ENCODE data around the gene MCUB. TPM values are rescaled to one million over a fixed set of nuclear protein-coding genes. Genes with fewer than 3 reads are reported as not detected.
A peak's percentile ranks its signal among the peaks of the same experiment; 100 is the strongest.

Gene MCUB
- total RNA-seq, 2 donors from 2014 or later, result 15.5 to 18.5 TPM

DNA sequence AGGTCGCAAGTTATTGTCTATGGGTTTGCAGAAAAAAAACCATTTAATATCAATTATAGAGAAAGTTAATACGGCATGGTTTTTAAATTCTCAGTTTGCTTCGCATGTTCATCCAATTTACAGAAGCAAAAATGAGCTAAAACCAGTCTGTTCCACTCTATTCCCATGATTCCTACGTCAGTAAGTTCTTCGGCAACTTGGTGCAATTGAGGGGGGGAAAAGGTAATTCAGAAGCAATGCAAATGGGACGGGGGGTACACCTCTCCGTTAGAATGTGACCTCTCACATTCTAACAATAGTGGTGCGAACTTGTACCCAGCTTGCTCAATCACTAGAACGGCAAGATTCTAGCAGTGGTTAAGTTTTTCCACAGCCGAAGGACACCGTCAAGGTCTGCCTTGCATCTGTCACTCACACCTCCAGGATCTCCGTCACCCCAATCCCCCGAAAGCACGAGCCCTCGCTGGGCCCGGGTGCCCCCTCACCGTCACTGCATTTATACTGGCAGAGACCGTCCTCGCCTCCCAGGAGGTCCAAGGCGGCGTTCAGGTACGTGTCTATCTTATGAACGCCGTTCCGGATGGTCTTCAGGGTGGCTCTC lies 169.2 kb downstream of the MCUB start:
- H3K4me3 ChIP-seq, result peak overlapping the region; percentile 71 to 75
- intact Hi-C loops (cut with DNase I), result no loop called here
- peaks cover 6% of the 10 kb centered on the region for H3K4me1 ChIP-seq (replicated peaks)
- TF ChIP-seq CTCF (IDR thresholded peaks at IDR 0.05), result no peak
- no peak for TF ChIP-seq POLR2A (IDR thresholded peaks at IDR 0.05)
- TF ChIP-seq POLR2AphosphoS5 (IDR thresholded peaks at IDR 0.05), result no peak
- WGBS, result 3% methylated on average over 19 of the region's 25 CpGs
- no peaks in the 10 kb centered on the region for H3K36me3 ChIP-seq
- DNase-seq (ENCODE audit: low spot score), result no peak
- no peaks in the 10 kb centered on the region for H3K27me3 ChIP-seq (replicated peaks; ENCODE audit: insufficient read depth)
- no peaks in the 10 kb centered on the region for H3K9me3 ChIP-seq
- peak overlapping the region; percentile 87 for H3K27ac ChIP-seq

DNA sequence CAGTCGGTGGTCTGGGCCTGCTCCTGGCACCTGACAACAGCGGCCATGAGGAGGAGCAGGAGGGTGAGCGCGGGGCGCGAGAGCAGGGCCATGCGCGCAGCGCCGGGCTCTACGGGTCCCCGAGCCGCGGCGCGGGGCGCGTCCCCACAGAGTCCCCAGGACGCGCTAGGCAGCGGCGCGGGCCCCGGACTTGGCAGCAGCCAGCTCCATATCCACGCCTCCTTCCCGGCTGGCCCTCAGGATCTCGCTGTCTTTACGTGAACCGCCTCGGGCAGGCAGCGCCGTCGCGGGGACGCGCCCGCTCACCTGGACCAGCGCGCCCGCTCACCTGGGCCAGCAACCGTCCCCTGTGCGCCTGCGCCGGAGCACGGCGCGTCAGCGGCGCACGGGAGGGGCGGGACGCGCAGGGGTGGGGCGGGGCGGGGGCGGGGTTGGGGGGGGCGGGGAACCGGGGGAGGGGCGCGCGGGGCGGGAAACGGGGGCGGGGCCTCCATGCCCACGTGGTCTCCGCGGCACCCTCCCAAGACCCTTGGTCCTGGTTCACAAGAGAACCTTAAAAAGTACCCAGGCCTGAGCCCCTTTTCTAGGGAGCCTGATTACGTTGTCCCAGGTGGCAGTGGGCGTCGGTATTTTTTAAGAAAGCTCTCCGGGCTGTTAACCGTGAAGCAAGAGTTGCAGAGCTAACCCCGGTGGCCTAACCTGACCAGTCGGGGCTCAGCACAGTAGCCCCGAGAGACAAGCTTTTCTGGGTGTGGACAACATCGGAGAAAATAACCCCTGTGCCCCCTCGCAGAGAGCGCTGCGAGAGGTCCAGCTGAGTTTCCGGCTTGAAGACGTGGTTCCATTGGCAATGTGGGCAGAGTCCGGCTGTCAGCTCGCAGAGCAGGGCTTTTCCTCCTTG lies 169.9 kb downstream of the MCUB start, which contains the start of gene PLA2G12A:
TSS of gene PLA2G12A (minus strand) at position 353 of the 901 bp plus-strand sequence. CDS start at position 92, 261 bp downstream.
- intact Hi-C loops (cut with DNase I), result loop anchor here (5.0 kb wide), 1 partner anchor 82 kb away; no protein-coding TSS in a partner anchor
- 0% methylated on average over 21 of the region's 83 CpGs for WGBS
- H3K27me3 ChIP-seq (replicated peaks; ENCODE audit: insufficient read depth), result no peaks in the 10 kb centered on the region
- no peaks in the 10 kb centered on the region for H3K9me3 ChIP-seq
- peak within 1 kb of the TSS; percentile 71 to 75 for H3K4me3 ChIP-seq
- no peaks in the 10 kb centered on the region for H3K36me3 ChIP-seq
- peak; percentile 91 for DNase-seq (ENCODE audit: low spot score)
- peak; percentile 42 for TF ChIP-seq POLR2AphosphoS5 (IDR thresholded peaks at IDR 0.05)
- TF ChIP-seq CTCF (IDR thresholded peaks at IDR 0.05), result no peak
- peak; percentile 89 for TF ChIP-seq POLR2A (IDR thresholded peaks at IDR 0.05)
- H3K27ac ChIP-seq, result peak within 1 kb of the TSS; percentile 87
- peaks cover 6% of the 10 kb centered on the region for H3K4me1 ChIP-seq (replicated peaks)

- H3K4me1 ChIP-seq (replicated peaks), result peaks cover 6% of the 10 kb centered on the region
- peak overlapping the region; percentile 71 to 75 for H3K4me3 ChIP-seq
- TF ChIP-seq POLR2A (IDR thresholded peaks at IDR 0.05), result no peak
- no peak for TF ChIP-seq CTCF (IDR thresholded peaks at IDR 0.05)
- no peak for TF ChIP-seq POLR2AphosphoS5 (IDR thresholded peaks at IDR 0.05)
- H3K27me3 ChIP-seq (replicated peaks; ENCODE audit: insufficient read depth), result no peaks in the 10 kb centered on the region
- intact Hi-C loops (cut with DNase I), result loop anchor here (5.0 kb wide), 1 partner anchor 81 kb away; no protein-coding TSS in a partner anchor
- DNase-seq (ENCODE audit: low spot score), result no peak
- no peaks in the 10 kb centered on the region for H3K36me3 ChIP-seq
- H3K9me3 ChIP-seq, result no peaks in the 10 kb centered on the region
- 52% methylated on average over 21 of the region's 21 CpGs for WGBS
- peak overlapping the region; percentile 87 for H3K27ac ChIP-seq
Observed at GRCh38 chr4:109730619-109731545, 170.8 kb downstream of the MCUB start.

DNA sequence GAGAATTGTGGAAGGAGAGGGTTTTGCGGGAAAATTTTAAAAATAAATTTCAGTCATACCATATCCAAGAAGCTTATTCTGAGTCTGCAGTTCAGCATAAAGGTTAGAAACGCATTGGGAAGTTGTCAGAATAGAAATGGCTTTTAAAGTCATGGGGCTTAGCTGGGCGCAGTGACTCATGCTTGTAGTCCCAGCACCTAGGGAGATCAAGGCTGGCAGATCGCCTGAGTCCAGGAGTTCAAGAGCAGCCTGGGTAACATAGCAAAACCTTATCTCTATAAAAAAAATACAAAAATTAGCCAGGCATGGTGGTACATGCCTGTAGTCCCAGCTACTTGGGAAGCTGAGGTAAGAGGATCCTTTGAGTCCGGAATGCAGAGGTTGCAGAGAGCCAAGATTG lies 173.7 kb downstream of the MCUB start:
- no peak overlapping the region for H3K27ac ChIP-seq
- H3K4me1 ChIP-seq (replicated peaks), result peaks cover 6% of the 10 kb centered on the region
- no peak for DNase-seq (ENCODE audit: low spot score)
- intact Hi-C loops (cut with DNase I), result loop anchor here (5.0 kb wide), 1 partner anchor 79 kb away; no protein-coding TSS in a partner anchor
- H3K27me3 ChIP-seq (replicated peaks; ENCODE audit: insufficient read depth), result no peaks in the 10 kb centered on the region
- no peaks in the 10 kb centered on the region for H3K36me3 ChIP-seq
- H3K4me3 ChIP-seq, result no peak overlapping the region
- TF ChIP-seq POLR2A (IDR thresholded peaks at IDR 0.05) (no peak), CTCF (IDR thresholded peaks at IDR 0.05) (no peak), POLR2AphosphoS5 (IDR thresholded peaks at IDR 0.05) (no peak)
- WGBS, result 86% methylated on average over 5 of the region's 5 CpGs
- no peaks in the 10 kb centered on the region for H3K9me3 ChIP-seq

Measured in prostate gland (tissue), 2 donors.